IMR-90 (cell line): ENCODE measurements around the gene RAD18.

ENCODE experiments used
- CEBPB ChIP-seq: IDR thresholded peaks from 2 replicates; pipeline ENCODE4 v1.6.1; 2012; ENCODE audit warnings: low read depth, low read length, improper control_type of control experiment
- MAFK ChIP-seq: IDR thresholded peaks from 2 replicates; pipeline ENCODE4 v1.6.1; 2012; ENCODE audit warnings: low read depth, low read length, improper control_type of control experiment
- MAZ ChIP-seq: IDR thresholded peaks from 2 replicates; pipeline ENCODE4 v1.6.1; 2012; ENCODE audit warnings: low read depth, mild to moderate bottlenecking, low read length, improper control_type of control experiment, moderate library complexity, borderline replicate concordance
- MXI1 ChIP-seq: IDR thresholded peaks from 2 replicates; pipeline ENCODE4 v1.6.1; 2012; ENCODE audit warnings: low read depth, mild to moderate bottlenecking, low read length, moderate library complexity, borderline replicate concordance
- POLR2A ChIP-seq: IDR thresholded peaks from 2 replicates; pipeline ENCODE4 v1.6.1; 2012; ENCODE audit warnings: mild to moderate bottlenecking, low read depth, low read length
- RAD21 ChIP-seq: IDR thresholded peaks from 2 replicates; pipeline ENCODE4 v1.6.1; 2012; ENCODE audit warnings: low read length, improper control_type of control experiment
- RCOR1 ChIP-seq: IDR thresholded peaks from 2 replicates; pipeline ENCODE4 v1.6.1; 2012; ENCODE audit warnings: mild to moderate bottlenecking, low read length, improper control_type of control experiment; ENCODE audit not compliant: insufficient replicate concordance
- RFX5 ChIP-seq: IDR thresholded peaks from 2 replicates; pipeline ENCODE4 v1.8.0; 2012; ENCODE audit warnings: low read depth, mild to moderate bottlenecking, low read length, moderate library complexity
- SMC3 ChIP-seq: fragments of 150-350 bp; IDR thresholded peaks from 2 replicates; pipeline ENCODE4 v1.6.1; 2016; ENCODE audit warnings: low read depth, mild to moderate bottlenecking, antibody characterized with exemption, low read length, moderate library complexity
- USF2 ChIP-seq: fragments of 150-350 bp; IDR thresholded peaks from 2 replicates; pipeline ENCODE4 v1.6.1; 2017; ENCODE audit warnings: mild to moderate bottlenecking, antibody characterized with exemption, low read length, low read depth
- TF ChIP-seq, protein P1 (sequence below): conservative IDR thresholded peaks from 2 replicates; pipeline ENCODE4 v1.5.1; 2012; ENCODE audit warnings: mild to moderate bottlenecking, low read depth, low read length, improper control_type of control experiment
- TF ChIP-seq, protein P2 (sequence below): fragments of 150-350 bp; IDR thresholded peaks from 2 replicates; pipeline ENCODE4 v1.6.1; 2016; ENCODE audit warnings: low read depth, mild to moderate bottlenecking, low read length, moderate library complexity, borderline replicate concordance

DNA sequence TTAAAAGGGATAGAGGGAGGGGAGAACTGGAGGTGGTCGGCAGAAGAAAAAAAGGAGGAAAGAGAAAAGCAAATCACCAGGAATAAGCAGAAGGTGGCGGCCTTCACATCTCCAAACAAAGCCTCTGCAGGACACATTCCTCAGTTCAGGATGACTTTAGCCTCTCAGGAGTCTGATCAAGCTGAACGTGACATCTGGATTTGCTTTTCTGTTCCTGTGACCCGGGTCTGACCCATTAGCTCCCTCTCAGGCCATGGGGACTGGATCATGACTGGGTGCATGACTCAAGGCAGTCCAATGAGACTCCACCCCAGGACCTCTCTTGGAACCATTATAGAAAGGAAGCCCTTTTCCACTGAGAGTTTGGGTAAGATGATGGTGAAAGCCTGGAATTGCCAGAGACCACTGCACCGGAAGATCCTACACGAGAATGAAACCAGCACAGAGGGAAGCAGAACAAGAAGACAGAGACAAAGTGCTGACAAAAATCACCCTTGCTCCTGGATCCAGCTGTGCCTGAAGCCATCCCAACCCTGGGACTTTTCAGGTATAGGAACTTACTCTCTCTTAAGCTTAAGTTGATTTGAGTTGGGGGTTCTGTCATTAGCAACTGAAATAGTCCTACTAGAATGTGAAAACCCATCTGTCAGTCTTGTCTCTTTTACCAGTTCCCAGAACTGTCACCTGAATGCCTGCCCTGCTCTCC lies 45.4 kb upstream of the RAD18 start:
- TF ChIP-seq RCOR1 (no peak), RAD21 (no peak), MAZ (no peak), USF2 (no peak), POLR2A (no peak), SMC3 (no peak), MXI1 (no peak), RFX5 (no peak), MAFK (no peak), CEBPB (no peak)
- TF ChIP-seq, protein P1, sequence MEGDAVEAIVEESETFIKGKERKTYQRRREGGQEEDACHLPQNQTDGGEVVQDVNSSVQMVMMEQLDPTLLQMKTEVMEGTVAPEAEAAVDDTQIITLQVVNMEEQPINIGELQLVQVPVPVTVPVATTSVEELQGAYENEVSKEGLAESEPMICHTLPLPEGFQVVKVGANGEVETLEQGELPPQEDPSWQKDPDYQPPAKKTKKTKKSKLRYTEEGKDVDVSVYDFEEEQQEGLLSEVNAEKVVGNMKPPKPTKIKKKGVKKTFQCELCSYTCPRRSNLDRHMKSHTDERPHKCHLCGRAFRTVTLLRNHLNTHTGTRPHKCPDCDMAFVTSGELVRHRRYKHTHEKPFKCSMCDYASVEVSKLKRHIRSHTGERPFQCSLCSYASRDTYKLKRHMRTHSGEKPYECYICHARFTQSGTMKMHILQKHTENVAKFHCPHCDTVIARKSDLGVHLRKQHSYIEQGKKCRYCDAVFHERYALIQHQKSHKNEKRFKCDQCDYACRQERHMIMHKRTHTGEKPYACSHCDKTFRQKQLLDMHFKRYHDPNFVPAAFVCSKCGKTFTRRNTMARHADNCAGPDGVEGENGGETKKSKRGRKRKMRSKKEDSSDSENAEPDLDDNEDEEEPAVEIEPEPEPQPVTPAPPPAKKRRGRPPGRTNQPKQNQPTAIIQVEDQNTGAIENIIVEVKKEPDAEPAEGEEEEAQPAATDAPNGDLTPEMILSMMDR: no peak
- TF ChIP-seq, protein P2, sequence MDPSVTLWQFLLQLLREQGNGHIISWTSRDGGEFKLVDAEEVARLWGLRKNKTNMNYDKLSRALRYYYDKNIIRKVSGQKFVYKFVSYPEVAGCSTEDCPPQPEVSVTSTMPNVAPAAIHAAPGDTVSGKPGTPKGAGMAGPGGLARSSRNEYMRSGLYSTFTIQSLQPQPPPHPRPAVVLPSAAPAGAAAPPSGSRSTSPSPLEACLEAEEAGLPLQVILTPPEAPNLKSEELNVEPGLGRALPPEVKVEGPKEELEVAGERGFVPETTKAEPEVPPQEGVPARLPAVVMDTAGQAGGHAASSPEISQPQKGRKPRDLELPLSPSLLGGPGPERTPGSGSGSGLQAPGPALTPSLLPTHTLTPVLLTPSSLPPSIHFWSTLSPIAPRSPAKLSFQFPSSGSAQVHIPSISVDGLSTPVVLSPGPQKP: no peak
